B cell (primary cell): ENCODE results near the gene PAQR4. TPM values are rescaled to one million over a fixed set of nuclear protein-coding genes. Genes with fewer than 3 reads are reported as not detected.

Experiments
- ATAC-seq: fragments of 200-7000 bp; cut with Tn5 transposase; one replicate; pipeline ENCODE4 v1.10.0; 2021; ENCODE audit warnings: low read depth, mild to moderate bottlenecking, moderate number of reproducible peaks, moderate library complexity
- CTCF ChIA-PET: fragments of 350-600 bp; sonication (Branson Sonifier 250); formaldehyde crosslinking; loops from one replicate; lab custom pipeline; 2021; ENCODE audit warnings: antibody characterized with exemption, inconsistent platforms; lab: Charles Lee
- POLR2A ChIA-PET: fragments of 350-600 bp; sonication (Branson Sonifier 250); formaldehyde crosslinking; loops from one replicate; lab custom pipeline; 2021; ENCODE audit warnings: antibody characterized with exemption; lab: Charles Lee
- DNase-seq: peaks from one replicate; pipeline ENCODE4 v3.0.0; 2013
- H2AFZ ChIP-seq: 2 replicates; pipeline ENCODE4 v1.6.1; 2012; ENCODE audit warnings: mild to moderate bottlenecking, low read depth, low read length; ENCODE audit not compliant: insufficient read depth, poor library complexity, severe bottlenecking
- H3K27ac ChIP-seq, 2 donors: 1 replicate in 1 of 2; 2 replicates in 1 of 2; pipeline ENCODE4 v1.5.1; 2012 to 2013; ENCODE audit warnings: low read length in 2 of 2, mild to moderate bottlenecking in 2 of 2, moderate library complexity in 1 of 2
- H3K27me3 ChIP-seq, 4 experiments: fragments of 200-600 bp in 1 of 4; sonication (generic) in 1 of 4; replicated peaks in 1 of 4; 1 replicate in 2 of 4; 2 replicates in 2 of 4; pipeline versions ENCODE4 v1.6.1 to v1.7.0; 2013 to 2016; ENCODE audit warnings: low read length in 3 of 4, mild to moderate bottlenecking in 2 of 4, mixed read lengths in 1 of 4, moderate library complexity in 1 of 4; ENCODE audit not compliant: insufficient read depth in 4 of 4, control insufficient read depth in 3 of 4; ENCODE audit errors: control extremely low read depth in 1 of 4
- H3K36me3 ChIP-seq, 2 experiments: replicated peaks in 1 of 2; 1 replicate in 1 of 2; 2 replicates in 1 of 2; pipeline versions ENCODE4 v1.6.1 to v1.7.1; 2013; ENCODE audit warnings: low read length in 1 of 2; ENCODE audit not compliant: insufficient read depth in 2 of 2, control insufficient read depth in 1 of 2; ENCODE audit errors: control extremely low read depth in 1 of 2, extremely low read depth in 1 of 2
- H3K4me1 ChIP-seq, 2 donors: fragments of 200-600 bp in 1 of 2; sonication (generic) in 1 of 2; 1 replicate in 1 of 2; 2 replicates in 1 of 2; pipeline versions ENCODE4 v1.5.1 to v1.6.1; 2013 to 2017; ENCODE audit warnings: low read length in 2 of 2; ENCODE audit not compliant: control insufficient read depth in 2 of 2, insufficient read depth in 2 of 2
- H3K4me2 ChIP-seq: replicated peaks from 2 replicates; pipeline ENCODE3; 2012; ENCODE audit warnings: mild to moderate bottlenecking, low read depth, low read length; ENCODE audit not compliant: poor library complexity, severe bottlenecking
- H3K4me3 ChIP-seq, 5 experiments: fragments of 200-600 bp in 1 of 5; sonication (generic) in 1 of 5; 1 replicate in 3 of 5; 2 replicates in 2 of 5; pipeline versions ENCODE4 v1.5.1 to v1.7.0; 2011 to 2016; ENCODE audit warnings: low read length in 4 of 5, mild to moderate bottlenecking in 4 of 5, low read depth in 2 of 5, control low read depth in 1 of 5, moderate library complexity in 1 of 5; ENCODE audit not compliant: insufficient read depth in 1 of 5; ENCODE audit errors: control extremely low read depth in 1 of 5, extremely low read depth in 1 of 5
- H3K79me2 ChIP-seq: fragments of 200-600 bp; sonication (generic); one replicate; pipeline ENCODE4 v1.6.0; 2016; ENCODE audit warnings: low read length; ENCODE audit not compliant: control insufficient read depth, insufficient read depth
- H3K9ac ChIP-seq: fragments of 200-600 bp; sonication (generic); 2 replicates; pipeline ENCODE4 v1.6.1; 2017; ENCODE audit warnings: mild to moderate bottlenecking, low read length, moderate library complexity
- H3K9me3 ChIP-seq, 3 donors: one replicate each; pipeline versions ENCODE4 v1.6.1 to v1.7.1; 2013; ENCODE audit warnings: low read length in 2 of 3; ENCODE audit not compliant: control insufficient read depth in 2 of 3, insufficient read depth in 1 of 3; ENCODE audit errors: control extremely low read depth in 1 of 3
- H4K20me1 ChIP-seq: 2 replicates; pipeline ENCODE4 v1.6.0; 2012; ENCODE audit warnings: mild to moderate bottlenecking, low read length; ENCODE audit not compliant: insufficient read depth, control insufficient read depth, poor library complexity, severe bottlenecking
- H3K27ac Mint-ChIP-seq: one replicate; pipeline ENCODE4 v1.8.0; 2021; ENCODE audit warnings: mixed read lengths
- H3K27me3 Mint-ChIP-seq: one replicate; pipeline ENCODE4 v1.8.0; 2021; ENCODE audit warnings: mixed read lengths
- H3K4me1 Mint-ChIP-seq: one replicate; pipeline ENCODE4 v1.8.0; 2021; ENCODE audit warnings: mixed read lengths
- H3K4me3 Mint-ChIP-seq: one replicate; pipeline ENCODE4 v1.8.0; 2021; ENCODE audit warnings: mixed read lengths
- H3K9me3 Mint-ChIP-seq: one replicate; pipeline ENCODE4 v1.8.0; 2022; ENCODE audit warnings: mixed read lengths; ENCODE audit not compliant: insufficient read depth
- CTCF ChIP-seq: fragments of 200-600 bp; IDR thresholded peaks from one replicate; pipeline ENCODE4 v1.8.0; 2022; ENCODE audit warnings: antibody characterized with exemption, mild to moderate bottlenecking
- EZH2 ChIP-seq: IDR thresholded peaks from 2 replicates; pipeline ENCODE4 v1.6.1; 2012; ENCODE audit warnings: borderline replicate concordance, low read depth, mild to moderate bottlenecking, moderate library complexity, low read length; ENCODE audit not compliant: insufficient read depth, poor library complexity, severe bottlenecking
- WGBS: methylation state at CpG from one replicate; pipeline ENCODE4 v1.1.5; 2013; ENCODE audit warnings: missing lambda C conversion rate; ENCODE audit not compliant: insufficient coverage; 5-methylcytosine and 5-hydroxymethylcytosine counted together
- intact Hi-C: fragments of 100-400 bp; cut with micrococcal nuclease; formaldehyde crosslinking; loops from one replicate; pipeline ENCODE4 v1.10.0; 2022
- polyA plus RNA-seq: library from polyadenylated mRNA; depleted of rRNA; stranded (reverse); fragments of >200 nt; gene quantifications from 2 replicates; pipeline ENCODE4 v1.2.3, GENCODE V29; 2012
- total RNA-seq, 2 donors: library from RNA; stranded (reverse); fragments of 120-200 nt in 1 of 2; gene quantifications; 1 replicate in 1 of 2; 2 replicates in 1 of 2; pipeline versions ENCODE4 v1.2.3 to v1.2.4, GENCODE V29; 2013 to 2022

The PAQR4 gene
- total and polyA plus RNA-seq, 2 donors (not counting 1 experiment from before 2014, with no cell fraction given), result 2.6 to 2.8 TPM

DNA sequence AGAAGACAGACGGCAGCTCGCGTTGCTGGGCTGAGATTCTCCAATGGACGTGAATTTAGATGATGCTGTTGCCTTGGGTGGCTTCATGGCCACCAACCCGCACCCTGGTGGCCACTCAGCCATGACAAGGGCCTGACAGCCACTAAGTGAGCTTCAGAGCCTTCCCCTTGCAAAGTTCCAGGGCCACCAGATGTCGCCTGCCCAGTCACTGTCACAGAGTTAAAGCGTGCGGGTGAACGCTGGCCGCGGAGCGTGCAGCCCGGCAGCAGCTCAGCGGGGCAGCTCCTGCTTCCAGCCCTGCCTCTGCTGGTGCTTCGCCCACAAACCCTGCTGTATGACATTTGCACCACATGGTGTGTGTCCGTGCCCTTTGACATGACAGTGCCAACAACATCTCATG lies 18.4 kb upstream of the PAQR4 start:
- H3K27ac ChIP-seq, result no peak overlapping the region
- Mint-ChIP-seq H3K4me1 (no peaks in the 10 kb centered on the region), H3K9me3 (no peaks in the 10 kb centered on the region), H3K4me3 (no peak overlapping the region), H3K27ac (no peak overlapping the region), H3K27me3 (no peaks in the 10 kb centered on the region)
- ChIA-PET POLR2A (no interaction called here), CTCF (interaction anchor here (3.2 kb wide), 1 partner anchor 11 kb away, joined by 9 read pairs; no protein-coding TSS in a partner anchor)
- H3K9ac ChIP-seq, result no peak overlapping the region
- no peak overlapping the region for H3K4me2 ChIP-seq
- TF ChIP-seq CTCF, result no peak
- WGBS, result 67% methylated on average over 15 of the region's 16 CpGs
- H3K27me3 ChIP-seq, result peaks cover 0 to 13% (median 1%) of the 10 kb centered on the region in 4 experiments
- H3K9me3 ChIP-seq, result no peaks in the 10 kb centered on the region
- H3K4me3 ChIP-seq, result no peak overlapping the region
- no peak overlapping the region for H2AFZ ChIP-seq
- peaks cover 0 to 3% of the 10 kb centered on the region in 2 experiments for H3K36me3 ChIP-seq
- H3K79me2 ChIP-seq, result no peaks in the 10 kb centered on the region
- DNase-seq (no peak), ATAC-seq (no peak)
- peaks cover 10 to 20% of the 10 kb centered on the region in 2 donors for H3K4me1 ChIP-seq
- intact Hi-C loops, result no loop called here
- H4K20me1 ChIP-seq, result no peaks in the 10 kb centered on the region

GRCh38 chr16:2952679-2953078 lies 16.5 kb upstream of the PAQR4 start:
- Histone ChIP-seq H3K36me3 (peaks cover 0 to 3% of the 10 kb centered on the region in 2 experiments), H3K4me1 (peaks cover 13 to 26% of the 10 kb centered on the region in 2 donors), H4K20me1 (no peaks in the 10 kb centered on the region), H3K9me3 (peaks cover 0 to 3% (median 0%) of the 10 kb centered on the region in 3 donors), H3K4me2 (no peak overlapping the region), H2AFZ (no peak overlapping the region), H3K9ac (no peak overlapping the region), H3K4me3 (no peak overlapping the region), H3K79me2 (no peaks in the 10 kb centered on the region), H3K27me3 (peaks cover 0 to 28% (median 5%) of the 10 kb centered on the region in 4 experiments), H3K27ac (no peak overlapping the region)
- Mint-ChIP-seq H3K4me3 (no peak overlapping the region), H3K4me1 (no peaks in the 10 kb centered on the region), H3K9me3 (no peaks in the 10 kb centered on the region), H3K27ac (no peak overlapping the region), H3K27me3 (peaks cover 14% of the 10 kb centered on the region)
- TF ChIP-seq EZH2 (no peak), CTCF (no peak)
- ChIA-PET CTCF (interaction anchor here (0.9 to 3.2 kb wide), 2 partner anchors 9 to 26 kb away, joined by 4 to 9 read pairs; no protein-coding TSS in a partner anchor), POLR2A (interaction anchor here (0.6 to 0.7 kb wide), 3 partner anchors 623 to 1474 kb away, joined by 3 to 5 read pairs (median 4); partner anchors contain the start of gene HAGH)
- ATAC-seq, result no peak
- intact Hi-C loops, result no loop called here
- WGBS, result 63% methylated on average over 11 of the region's 11 CpGs
- DNase-seq, result no peak
